HG02973 (cell line): ENCODE measurements around the gene ZBED1.
"Not testable (repeated sequence)": the region's sequence is repeated elsewhere in the genome, so short reads cannot be mapped to it uniquely, and the experiment has no call there.

Experiments
- ATAC-seq: cut with Tn5 transposase; IDR thresholded peaks from one replicate; pipeline ENCODE4 v1.9.1; 2021; ENCODE audit warnings: moderate library complexity; ENCODE audit not compliant: unreplicated experiment

The ZBED1 gene

DNA sequence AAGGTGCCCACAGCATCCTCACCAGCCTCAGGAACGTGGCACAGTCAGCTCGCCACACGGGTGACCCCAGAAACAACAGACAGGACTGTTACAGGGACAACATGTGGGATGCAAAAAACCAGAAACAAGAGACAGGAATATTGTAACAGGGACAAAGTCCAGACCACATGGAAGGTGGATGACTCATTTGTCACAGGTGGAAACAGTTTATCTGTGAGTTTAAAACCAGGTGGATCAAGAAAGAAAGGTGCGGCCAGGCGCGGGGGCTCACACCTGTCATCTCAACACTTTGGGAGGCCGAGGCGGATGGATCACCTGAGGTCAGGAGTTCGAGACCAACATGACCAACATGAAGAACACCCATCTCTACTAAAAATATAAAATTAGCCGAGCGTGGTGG is 23.5 kb downstream of the ZBED1 start:
- not testable (repeated sequence) for ATAC-seq

- no peak for ATAC-seq
Measured at GRCh38 chrX:2474963-2475726, 25.6 kb downstream of the ZBED1 start.

GRCh38 chrX:2474280-2474962 is 26.4 kb downstream of the ZBED1 start:
- ATAC-seq = no peak

GRCh38 chrX:2473064-2473463 is 27.7 kb downstream of the ZBED1 start:
- not testable (repeated sequence) for ATAC-seq

- ATAC-seq = no peak
Measured at GRCh38 chrX:2471641-2472040, 29.1 kb downstream of the ZBED1 start.

- ATAC-seq = not testable (repeated sequence)
Measured at GRCh38 chrX:2471126-2471525, 29.6 kb downstream of the ZBED1 start.

- ATAC-seq = not testable (repeated sequence)
Measured at GRCh38 chrX:2469852-2470251, 30.9 kb downstream of the ZBED1 start.

DNA sequence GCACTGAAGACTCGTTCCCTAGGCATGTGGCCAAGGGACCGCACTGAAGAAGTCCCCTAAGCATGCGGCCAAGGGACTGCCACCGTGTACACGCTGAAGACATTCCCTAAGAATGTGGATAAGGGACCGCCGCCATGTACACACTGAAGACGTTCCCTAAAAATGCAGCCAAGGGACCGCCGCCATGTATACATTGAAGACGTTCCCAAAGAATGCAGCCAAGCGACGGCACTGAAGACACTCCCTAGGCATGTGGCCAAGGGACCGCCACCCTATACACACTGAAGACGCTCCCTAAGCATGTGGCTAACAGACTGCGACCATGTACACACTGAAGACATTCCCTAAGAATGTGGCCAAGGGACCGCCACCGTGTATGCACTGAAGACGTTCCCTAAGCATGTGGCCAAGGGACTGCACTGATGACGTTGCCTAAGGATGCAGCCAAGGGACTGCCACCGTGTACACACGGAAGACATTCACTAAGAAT is 31.5 kb downstream of the ZBED1 start:
- ATAC-seq = no peak

DNA sequence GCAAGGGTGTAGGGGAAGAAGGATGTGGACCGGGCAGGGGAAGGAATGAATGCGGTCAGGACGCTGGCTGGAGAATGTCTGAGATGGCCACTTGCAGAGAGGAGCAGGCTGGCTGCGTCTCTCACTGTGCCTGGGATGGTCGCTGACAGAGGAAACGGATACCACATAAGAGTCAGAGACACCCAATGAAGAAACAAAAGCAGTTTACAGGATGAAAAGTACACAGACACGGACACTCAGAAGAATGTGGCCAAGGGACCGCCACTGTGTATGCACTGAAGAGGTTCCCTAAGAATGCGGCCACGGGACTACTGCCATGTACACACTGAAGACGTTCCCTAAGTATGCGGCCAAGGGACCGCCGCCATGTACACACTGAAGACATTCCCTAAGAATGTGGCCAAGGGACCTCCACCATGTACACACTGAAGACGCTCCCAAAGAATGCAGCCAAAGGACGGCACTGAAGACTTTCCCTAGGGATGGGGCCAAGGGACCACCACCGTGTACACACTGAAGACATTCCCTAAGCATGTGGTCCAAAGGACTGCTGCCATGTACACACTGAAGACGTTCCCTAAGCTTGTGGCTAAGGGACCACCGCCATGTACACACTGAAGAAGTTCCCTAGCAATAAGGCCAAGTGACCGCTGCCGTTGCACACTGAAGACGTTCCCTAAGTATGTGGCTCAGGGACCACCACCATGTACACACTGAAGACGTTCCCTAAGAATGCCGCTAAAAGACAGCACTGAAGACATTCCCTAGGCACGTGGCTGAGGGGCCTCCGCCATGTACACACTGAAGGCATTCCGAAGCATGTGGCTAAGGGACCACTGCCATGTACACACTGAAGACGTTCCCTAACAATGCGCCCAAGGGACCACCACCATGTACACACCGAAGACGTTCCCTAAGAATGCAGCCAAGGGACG is 32.2 kb downstream of the ZBED1 start:
- no peak for ATAC-seq

DNA sequence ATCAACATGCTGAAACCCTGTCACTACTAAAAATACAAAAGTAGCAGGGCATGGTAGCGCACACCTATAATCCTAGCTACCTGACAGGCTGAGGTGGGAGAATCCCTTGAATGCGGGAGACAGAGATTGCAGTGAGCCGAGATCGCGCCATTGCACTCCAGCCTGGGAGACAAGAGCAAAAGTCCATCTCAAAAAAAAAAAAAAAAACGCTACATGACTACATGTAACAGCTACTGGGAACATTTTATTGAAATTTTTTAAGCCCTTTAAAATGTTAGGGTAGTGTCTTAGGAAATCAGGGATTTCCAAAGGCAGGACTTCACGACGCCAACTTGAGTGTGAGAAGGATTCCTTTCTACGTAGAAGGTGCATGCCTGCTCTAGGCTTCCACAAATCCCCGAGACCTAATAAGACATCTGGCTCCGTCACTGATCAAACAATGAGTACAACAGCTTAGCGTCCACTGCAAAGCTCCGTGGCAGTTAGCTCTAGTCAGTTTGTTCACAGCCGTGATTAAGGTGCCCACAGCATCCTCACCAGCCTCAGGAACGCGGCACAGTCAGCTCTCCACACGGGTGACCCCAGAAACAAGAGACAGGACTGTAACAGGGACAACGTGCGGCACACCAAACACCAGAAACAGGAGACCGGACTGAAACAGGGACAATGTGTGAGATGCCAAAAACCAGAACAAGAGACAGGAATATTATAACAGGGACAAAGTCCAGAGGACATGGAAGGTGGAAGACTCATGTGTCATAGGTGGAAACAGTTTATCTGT is 33.7 kb downstream of the ZBED1 start:
- ATAC-seq = no peak

GRCh38 chrX:2464677-2465166 is 36.1 kb downstream of the ZBED1 start:
- no peak for ATAC-seq

GRCh38 chrX:2463973-2464676 is 36.7 kb downstream of the ZBED1 start:
- no peak for ATAC-seq

DNA sequence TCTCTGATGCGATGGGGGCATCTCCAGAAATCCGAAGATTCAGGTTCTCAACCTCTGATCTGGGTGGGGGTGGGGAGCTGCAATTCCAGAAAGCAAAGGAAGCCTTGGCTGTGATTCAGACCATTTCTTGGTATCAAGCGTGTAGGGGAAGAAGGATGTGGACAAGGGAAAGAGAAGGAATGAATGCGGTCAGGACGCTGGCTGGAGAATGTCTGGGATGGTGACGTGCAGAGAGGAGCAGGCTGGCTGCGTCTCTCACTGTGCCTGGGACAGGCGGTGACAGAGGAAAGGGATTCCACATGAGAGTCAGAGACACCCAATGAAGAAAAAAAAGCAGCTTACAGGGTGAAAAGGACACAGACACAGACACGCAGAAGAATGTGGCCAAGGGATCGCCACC is 37.3 kb downstream of the ZBED1 start:
- ATAC-seq = not testable (repeated sequence)

DNA sequence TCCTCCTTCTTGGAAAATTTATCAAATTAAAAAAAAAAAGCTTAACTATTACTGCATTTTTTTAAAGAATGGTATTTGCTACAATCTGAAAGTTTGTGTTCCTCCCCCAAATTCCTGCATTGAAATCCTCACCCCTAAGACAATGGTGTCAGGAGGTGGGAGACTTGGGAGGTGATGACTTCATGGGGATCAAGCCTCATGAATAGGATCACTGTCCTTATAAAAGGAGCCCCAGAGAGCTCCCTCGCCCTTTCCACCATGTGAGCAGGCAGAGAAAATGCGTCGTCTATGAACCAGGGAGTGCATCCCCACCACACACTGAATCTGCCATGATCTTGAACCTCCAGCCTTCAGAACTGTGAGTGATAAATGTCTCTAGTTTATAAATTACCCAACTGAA is 38.0 kb downstream of the ZBED1 start:
- no peak for ATAC-seq

- ATAC-seq = no peak
Measured at GRCh38 chrX:2462074-2462473, 38.7 kb downstream of the ZBED1 start.

DNA sequence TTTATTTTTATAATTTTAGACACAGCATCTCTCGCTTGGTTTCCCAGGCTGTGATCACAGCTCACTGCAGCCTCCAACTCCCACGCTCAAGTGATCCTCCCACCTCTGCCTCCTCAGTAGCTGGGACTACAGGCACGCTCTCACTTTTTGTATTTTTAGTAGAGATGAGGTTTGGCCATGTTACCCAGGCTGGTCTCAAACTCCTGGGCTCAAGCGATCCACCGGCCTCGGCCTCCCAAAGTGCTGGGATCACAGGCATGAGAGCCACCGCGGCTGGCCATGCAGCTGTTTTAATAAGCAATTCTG is 39.1 kb downstream of the ZBED1 start:
- ATAC-seq = no peak

- not testable (repeated sequence) for ATAC-seq
Measured at GRCh38 chrX:2460821-2461710, 39.7 kb downstream of the ZBED1 start.

- ATAC-seq = not testable (repeated sequence)
Measured at GRCh38 chrX:2460048-2460447, 40.7 kb downstream of the ZBED1 start.

DNA sequence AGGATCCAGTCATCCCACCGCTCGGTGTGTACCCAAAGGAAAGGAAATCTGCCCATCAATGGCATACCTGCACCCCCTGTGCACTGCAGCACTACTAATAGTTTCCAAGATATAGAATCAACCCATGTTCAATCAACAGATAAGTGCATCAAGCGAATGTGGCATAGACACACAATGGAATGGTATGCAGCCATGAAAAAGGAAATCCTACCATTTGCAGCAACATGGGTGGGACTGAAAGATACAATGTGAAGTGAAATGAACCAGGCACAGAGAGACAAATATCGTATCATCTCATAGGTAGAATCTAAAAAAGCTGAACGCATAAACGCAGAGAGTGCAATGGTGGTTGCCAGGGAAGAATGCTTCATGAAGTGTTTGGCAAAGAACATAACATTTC is 42.5 kb downstream of the ZBED1 start:
- ATAC-seq = no peak
